Mesendoderm (in vitro differentiated cells): ENCODE data around the gene DROSHA.
"Not testable (repeated sequence)": the region's sequence is repeated elsewhere in the genome, so short reads cannot be mapped to it uniquely, and the experiment has no call there.

ENCODE experiments used
- DNase-seq: peaks from one replicate; pipeline ENCODE4 v3.0.0; 2013
- H2AK5ac ChIP-seq: 2 replicates; pipeline ENCODE4 v1.6.1; 2013; ENCODE audit warnings: low read length, inconsistent platforms
- H2BK120ac ChIP-seq: 2 replicates; pipeline ENCODE4 v1.6.1; 2013; ENCODE audit warnings: low read depth, mild to moderate bottlenecking, low read length, moderate library complexity, mixed read lengths
- H2BK15ac ChIP-seq: replicated peaks from 2 replicates; pipeline ENCODE4 v1.6.1; 2013; ENCODE audit warnings: low read depth, mild to moderate bottlenecking, moderate library complexity
- H2BK5ac ChIP-seq: 2 replicates; pipeline ENCODE4 v1.6.1; 2013; ENCODE audit warnings: low read length, inconsistent platforms
- H3K18ac ChIP-seq: 2 replicates; pipeline ENCODE4 v1.6.1; 2013; ENCODE audit warnings: mild to moderate bottlenecking, low read length, mixed read lengths
- H3K23ac ChIP-seq: one replicate; pipeline ENCODE4 v1.6.1; 2013; ENCODE audit warnings: low read length
- H3K27ac ChIP-seq: 2 replicates; pipeline ENCODE4 v1.5.1; 2013; ENCODE audit warnings: low read depth, mild to moderate bottlenecking, inconsistent platforms, low read length, moderate library complexity
- H3K27me3 ChIP-seq: 2 replicates; pipeline ENCODE4 v1.6.1; 2013; ENCODE audit warnings: low read length, control low read depth, mild to moderate bottlenecking, inconsistent platforms; ENCODE audit not compliant: insufficient read depth, poor library complexity
- H3K36me3 ChIP-seq: 2 replicates; pipeline ENCODE4 v1.6.1; 2013; ENCODE audit warnings: low read length, inconsistent platforms; ENCODE audit not compliant: control insufficient read depth, insufficient read depth
- H3K4ac ChIP-seq: one replicate; pipeline ENCODE4 v1.6.1; 2013; ENCODE audit warnings: low read depth, mild to moderate bottlenecking, low read length, moderate library complexity
- H3K4me1 ChIP-seq: 2 replicates; pipeline ENCODE4 v1.6.1; 2013; ENCODE audit warnings: low read depth, low read length, inconsistent platforms; ENCODE audit not compliant: control insufficient read depth
- H3K4me2 ChIP-seq: 2 replicates; pipeline ENCODE4 v1.6.1; 2013; ENCODE audit warnings: low read length
- H3K4me3 ChIP-seq: 2 replicates; pipeline ENCODE4 v1.5.1; 2013; ENCODE audit warnings: mild to moderate bottlenecking, low read length
- H3K56ac ChIP-seq: one replicate; pipeline ENCODE4 v1.6.1; 2013; ENCODE audit warnings: low read length
- H3K79me1 ChIP-seq: 2 replicates; pipeline ENCODE4 v1.6.1; 2013; ENCODE audit warnings: low read length, inconsistent platforms
- H3K79me2 ChIP-seq: 2 replicates; pipeline ENCODE4 v1.6.1; 2013; ENCODE audit warnings: mild to moderate bottlenecking, low read length; ENCODE audit not compliant: control insufficient read depth, insufficient read depth
- H3K9ac ChIP-seq: 2 replicates; pipeline ENCODE4 v1.6.1; 2013; ENCODE audit warnings: low read length, inconsistent platforms
- H4K5ac ChIP-seq: one replicate; pipeline ENCODE4 v1.6.1; 2013; ENCODE audit warnings: low read length
- H4K8ac ChIP-seq: one replicate; pipeline ENCODE4 v1.6.1; 2013; ENCODE audit warnings: low read depth, mild to moderate bottlenecking, control low read depth, low read length, moderate library complexity
- WGBS: extraction: QIAGEN DNeasy Blood & Tissue Kit; methylation state at CpG from one replicate; pipeline ENCODE4 v1.1.7; 2013; ENCODE audit warnings: low lambda C conversion rate, missing lambda C conversion rate; ENCODE audit not compliant: insufficient coverage; ENCODE audit errors: extremely low coverage; 5-methylcytosine and 5-hydroxymethylcytosine counted together

Gene DROSHA

GRCh38 chr5:31569068-31569467 is 37.2 kb upstream of the DROSHA start:
- H2BK5ac ChIP-seq = no peak overlapping the region
- no peak overlapping the region for H2BK120ac ChIP-seq
- H3K27me3 ChIP-seq = no peaks in the 10 kb centered on the region
- H3K79me2 ChIP-seq = no peaks in the 10 kb centered on the region
- no peak overlapping the region for H3K9ac ChIP-seq
- no peak overlapping the region for H2AK5ac ChIP-seq
- H3K23ac ChIP-seq = no peak overlapping the region
- H3K18ac ChIP-seq = no peak overlapping the region
- no peak overlapping the region for H3K4ac ChIP-seq
- H3K79me1 ChIP-seq = no peaks in the 10 kb centered on the region
- H3K27ac ChIP-seq = no peak overlapping the region
- no peak for DNase-seq
- H3K36me3 ChIP-seq = no peaks in the 10 kb centered on the region
- no peak overlapping the region for H4K8ac ChIP-seq
- H3K4me3 ChIP-seq = no peak overlapping the region
- H3K4me1 ChIP-seq = no peaks in the 10 kb centered on the region
- H2BK15ac ChIP-seq = no peak overlapping the region
- H3K4me2 ChIP-seq = no peak overlapping the region
- no peak overlapping the region for H3K56ac ChIP-seq
- H4K5ac ChIP-seq = no peak overlapping the region

GRCh38 chr5:31568302-31568835 is 36.5 kb upstream of the DROSHA start:
- WGBS = no CpG with 5 or more reads among the region's 1 CpG
- no peak overlapping the region for H3K4me2 ChIP-seq
- H3K56ac ChIP-seq = no peak overlapping the region
- no peak for DNase-seq
- H3K18ac ChIP-seq = no peak overlapping the region
- no peaks in the 10 kb centered on the region for H3K79me2 ChIP-seq
- H3K36me3 ChIP-seq = no peaks in the 10 kb centered on the region
- H3K4me3 ChIP-seq = no peak overlapping the region
- H2BK5ac ChIP-seq = no peak overlapping the region
- H3K79me1 ChIP-seq = no peaks in the 10 kb centered on the region
- no peak overlapping the region for H3K27ac ChIP-seq
- no peak overlapping the region for H2BK120ac ChIP-seq
- H3K4ac ChIP-seq = no peak overlapping the region
- no peak overlapping the region for H4K5ac ChIP-seq
- no peaks in the 10 kb centered on the region for H3K27me3 ChIP-seq
- no peak overlapping the region for H3K23ac ChIP-seq
- H4K8ac ChIP-seq = no peak overlapping the region
- no peak overlapping the region for H3K9ac ChIP-seq
- H3K4me1 ChIP-seq = no peaks in the 10 kb centered on the region
- no peak overlapping the region for H2BK15ac ChIP-seq
- H2AK5ac ChIP-seq = no peak overlapping the region

- not testable (repeated sequence) for H2BK5ac ChIP-seq, H4K5ac ChIP-seq, H2BK120ac ChIP-seq, H2BK15ac ChIP-seq, H3K56ac ChIP-seq, H3K79me1 ChIP-seq, H3K27me3 ChIP-seq, H3K4me3 ChIP-seq, H2AK5ac ChIP-seq, DNase-seq, H3K4me1 ChIP-seq, H3K18ac ChIP-seq, H3K36me3 ChIP-seq, H3K27ac ChIP-seq, H3K9ac ChIP-seq, H4K8ac ChIP-seq, H3K79me2 ChIP-seq, H3K23ac ChIP-seq, H3K4ac ChIP-seq, H3K4me2 ChIP-seq
- no CpG with 5 or more reads among the region's 3 CpGs for WGBS
Measured at GRCh38 chr5:31566362-31566761, 34.5 kb upstream of the DROSHA start.

GRCh38 chr5:31563216-31563615 is 31.3 kb upstream of the DROSHA start:
- no peak overlapping the region for H3K9ac ChIP-seq
- H3K36me3 ChIP-seq = no peaks in the 10 kb centered on the region
- no peak overlapping the region for H3K4me3 ChIP-seq
- H2AK5ac ChIP-seq = no peak overlapping the region
- no peak overlapping the region for H3K56ac ChIP-seq
- WGBS = no CpG with 5 or more reads among the region's 4 CpGs
- H3K27ac ChIP-seq = no peak overlapping the region
- H3K4me1 ChIP-seq = peaks cover 2% of the 10 kb centered on the region
- H3K4ac ChIP-seq = no peak overlapping the region
- no peak overlapping the region for H3K23ac ChIP-seq
- H3K79me2 ChIP-seq = no peaks in the 10 kb centered on the region
- no peak overlapping the region for H4K5ac ChIP-seq
- no peak overlapping the region for H3K4me2 ChIP-seq
- no peaks in the 10 kb centered on the region for H3K27me3 ChIP-seq
- H2BK5ac ChIP-seq = no peak overlapping the region
- DNase-seq = no peak
- no peaks in the 10 kb centered on the region for H3K79me1 ChIP-seq
- H2BK120ac ChIP-seq = no peak overlapping the region
- H2BK15ac ChIP-seq = no peak overlapping the region
- H3K18ac ChIP-seq = no peak overlapping the region
- H4K8ac ChIP-seq = no peak overlapping the region

- no peak overlapping the region for H3K18ac ChIP-seq
- H3K79me2 ChIP-seq = no peaks in the 10 kb centered on the region
- no peak overlapping the region for H3K23ac ChIP-seq
- H2BK5ac ChIP-seq = no peak overlapping the region
- no peaks in the 10 kb centered on the region for H3K79me1 ChIP-seq
- H3K4ac ChIP-seq = no peak overlapping the region
- no peaks in the 10 kb centered on the region for H3K36me3 ChIP-seq
- WGBS = no CpG with 5 or more reads among the region's 1 CpG
- H2BK15ac ChIP-seq = no peak overlapping the region
- H4K5ac ChIP-seq = no peak overlapping the region
- H3K56ac ChIP-seq = no peak overlapping the region
- H3K27me3 ChIP-seq = no peaks in the 10 kb centered on the region
- no peak overlapping the region for H3K4me3 ChIP-seq
- DNase-seq = no peak
- H4K8ac ChIP-seq = no peak overlapping the region
- no peak overlapping the region for H3K27ac ChIP-seq
- H3K9ac ChIP-seq = no peak overlapping the region
- no peak overlapping the region for H2AK5ac ChIP-seq
- no peak overlapping the region for H2BK120ac ChIP-seq
- peaks cover 2% of the 10 kb centered on the region for H3K4me1 ChIP-seq
- no peak overlapping the region for H3K4me2 ChIP-seq
Measured at GRCh38 chr5:31561946-31562345, 30.1 kb upstream of the DROSHA start.

GRCh38 chr5:31559942-31560341 is 28.0 kb upstream of the DROSHA start:
- Histone ChIP-seq H3K4me1 (peaks cover 2% of the 10 kb centered on the region), H2BK120ac (no peak overlapping the region), H2AK5ac (no peak overlapping the region), H3K4ac (no peak overlapping the region), H3K79me2 (no peaks in the 10 kb centered on the region), H3K79me1 (no peaks in the 10 kb centered on the region), H3K27ac (no peak overlapping the region), H3K4me3 (no peak overlapping the region), H3K27me3 (no peaks in the 10 kb centered on the region), H2BK5ac (no peak overlapping the region), H3K23ac (no peak overlapping the region), H3K18ac (no peak overlapping the region), H2BK15ac (no peak overlapping the region), H3K9ac (no peak overlapping the region), H4K5ac (no peak overlapping the region), H3K4me2 (no peak overlapping the region), H3K36me3 (no peaks in the 10 kb centered on the region), H3K56ac (no peak overlapping the region), H4K8ac (no peak overlapping the region)
- no peak for DNase-seq
- no CpG with 5 or more reads among the region's 3 CpGs for WGBS
